GM23338 (cell line): Measurements from ENCODE around the gene ALPI. TPM values are rescaled to one million over a fixed set of nuclear protein-coding genes. Genes with fewer than 3 reads are reported as not detected.

Experiments used
- ATAC-seq: fragments of 200-7000 bp; cut with Tn5 transposase; 3 replicates; pipeline ENCODE4 v1.9.1; 2020
- DNase-seq: peaks from one replicate; pipeline ENCODE4 v3.0.0-alpha.2; 2015; ENCODE audit warnings: low spot score
- H2AFZ ChIP-seq: fragments of 200-600 bp; sonication (generic); 2 replicates; pipeline ENCODE4 v1.8.0; 2016; ENCODE audit warnings: antibody characterized with exemption, mild to moderate bottlenecking, moderate library complexity
- H3F3A ChIP-seq: fragments of 200-600 bp; sonication (generic); replicated peaks from 2 replicates; pipeline ENCODE4 v1.8.0; 2017; ENCODE audit warnings: antibody characterized with exemption, mixed run types, low read depth
- H3K27ac ChIP-seq: fragments of 200-600 bp; sonication (generic); 2 replicates; pipeline ENCODE4 v1.6.1; 2016; ENCODE audit warnings: low read depth
- H3K27me3 ChIP-seq: fragments of 200-600 bp; sonication (generic); 2 replicates; pipeline ENCODE4 v1.8.0; 2016; ENCODE audit warnings: mild to moderate bottlenecking, mixed run types, moderate library complexity; ENCODE audit not compliant: insufficient read depth
- H3K36me3 ChIP-seq: fragments of 200-600 bp; sonication (generic); 2 replicates; pipeline ENCODE4 v1.8.0; 2016; ENCODE audit warnings: mild to moderate bottlenecking; ENCODE audit not compliant: insufficient read depth
- H3K4me1 ChIP-seq: fragments of 200-600 bp; sonication (generic); 2 replicates; pipeline ENCODE4 v1.8.0; 2016; ENCODE audit warnings: mild to moderate bottlenecking, moderate library complexity; ENCODE audit not compliant: insufficient read depth
- H3K4me2 ChIP-seq: fragments of 200-600 bp; sonication (generic); 2 replicates; pipeline ENCODE4 v1.7.1; 2017; ENCODE audit warnings: mixed run types
- H3K4me3 ChIP-seq: fragments of 200-600 bp; sonication (generic); 2 replicates; pipeline ENCODE4 v1.6.1; 2016; ENCODE audit warnings: mixed run types
- H3K79me2 ChIP-seq: fragments of 200-600 bp; sonication (generic); replicated peaks from 2 replicates; pipeline ENCODE4 v1.8.0; 2017; ENCODE audit warnings: mild to moderate bottlenecking; ENCODE audit not compliant: insufficient read depth
- H3K9me2 ChIP-seq: fragments of 200-600 bp; sonication (generic); 2 replicates; pipeline ENCODE4 v1.8.0; 2017; ENCODE audit not compliant: insufficient read depth
- H4K20me1 ChIP-seq: fragments of 200-600 bp; sonication (generic); replicated peaks from 2 replicates; pipeline ENCODE4 v1.8.0; 2017; ENCODE audit warnings: mild to moderate bottlenecking; ENCODE audit not compliant: insufficient read depth
- H3K27ac Mint-ChIP-seq: 2 replicates; pipeline ENCODE4 v1.8.0; 2020; ENCODE audit warnings: inconsistent platforms, mild to moderate bottlenecking, moderate library complexity, mixed read lengths
- H3K27me3 Mint-ChIP-seq: 3 replicates; pipeline ENCODE4 v1.8.0; 2022; ENCODE audit warnings: low read depth, mild to moderate bottlenecking, moderate library complexity, mixed read lengths, inconsistent platforms; ENCODE audit not compliant: insufficient read depth, poor library complexity
- H3K36me3 Mint-ChIP-seq: 3 replicates; pipeline ENCODE4 v1.8.0; 2021; ENCODE audit warnings: low read depth, mild to moderate bottlenecking, inconsistent platforms, moderate library complexity, mixed read lengths
- H3K4me1 Mint-ChIP-seq: 3 replicates; pipeline ENCODE4 v1.8.0; 2020; ENCODE audit warnings: mild to moderate bottlenecking, inconsistent platforms, mixed read lengths
- H3K4me3 Mint-ChIP-seq: 3 replicates; pipeline ENCODE4 v1.8.0; 2021; ENCODE audit warnings: moderate library complexity, mild to moderate bottlenecking, inconsistent platforms, mixed read lengths
- H3K9me3 Mint-ChIP-seq: 3 replicates; pipeline ENCODE4 v1.8.0; 2020; ENCODE audit warnings: moderate library complexity, mild to moderate bottlenecking, inconsistent platforms, mixed read lengths
- CREB1 ChIP-seq: fragments of 250-450 bp; sonication (Bioruptor Pico); IDR thresholded peaks from 2 replicates; pipeline ENCODE4 v1.5.0; 2020; ENCODE audit warnings: low read depth, mild to moderate bottlenecking, moderate library complexity
- EZH2 ChIP-seq: fragments of 200-600 bp; sonication (generic); IDR thresholded peaks from one replicate; pipeline ENCODE4 v1.8.0; 2017; ENCODE audit warnings: antibody characterized with exemption, mild to moderate bottlenecking, low read depth; ENCODE audit not compliant: unreplicated experiment
- EZH2phosphoT487 ChIP-seq: fragments of 200-600 bp; sonication (generic); IDR thresholded peaks from one replicate; pipeline ENCODE4 v1.8.1; 2018; ENCODE audit warnings: antibody characterized with exemption; ENCODE audit not compliant: unreplicated experiment
- JUNB ChIP-seq: IDR thresholded peaks from one replicate; pipeline ENCODE4 v1.6.1; 2016; ENCODE audit warnings: antibody characterized with exemption; ENCODE audit not compliant: unreplicated experiment
- NANOG ChIP-seq: IDR thresholded peaks from 2 replicates; pipeline ENCODE4 v1.6.1; 2016; ENCODE audit warnings: antibody characterized with exemption, borderline replicate concordance
- POLR2AphosphoS5 ChIP-seq: IDR thresholded peaks from 2 replicates; pipeline ENCODE4 v1.6.1; 2016; ENCODE audit warnings: antibody characterized with exemption, low read depth
- ZNF114 ChIP-seq: fragments of 250-450 bp; sonication (Bioruptor Pico); IDR thresholded peaks from 2 replicates; pipeline ENCODE4 v1.5.0; 2020; ENCODE audit warnings: mild to moderate bottlenecking, moderate library complexity
- polyA plus RNA-seq: library from polyadenylated mRNA; unstranded; fragments of >200 nt; fragmentation: Nextera tagmentation; extraction: Ambion mirVana; gene quantifications from 2 replicates; pipeline ENCODE4 v1.2.1, GENCODE V29; 2016
- total RNA-seq: library from RNA; depleted of rRNA; stranded (reverse); fragments of >200 nt; shearing (Covaris generic); gene quantifications from 2 replicates; pipeline ENCODE4 v1.2.3, GENCODE V29; 2014
- TF ChIP-seq, protein P1 (sequence below): fragments of 250-450 bp; sonication (Bioruptor Pico); IDR thresholded peaks from 2 replicates; pipeline ENCODE4 v1.5.0; 2020; ENCODE audit warnings: mild to moderate bottlenecking, moderate library complexity

ALPI gene
- total and polyA plus RNA-seq, 2 experiments from 2014 or later: not detected

DNA sequence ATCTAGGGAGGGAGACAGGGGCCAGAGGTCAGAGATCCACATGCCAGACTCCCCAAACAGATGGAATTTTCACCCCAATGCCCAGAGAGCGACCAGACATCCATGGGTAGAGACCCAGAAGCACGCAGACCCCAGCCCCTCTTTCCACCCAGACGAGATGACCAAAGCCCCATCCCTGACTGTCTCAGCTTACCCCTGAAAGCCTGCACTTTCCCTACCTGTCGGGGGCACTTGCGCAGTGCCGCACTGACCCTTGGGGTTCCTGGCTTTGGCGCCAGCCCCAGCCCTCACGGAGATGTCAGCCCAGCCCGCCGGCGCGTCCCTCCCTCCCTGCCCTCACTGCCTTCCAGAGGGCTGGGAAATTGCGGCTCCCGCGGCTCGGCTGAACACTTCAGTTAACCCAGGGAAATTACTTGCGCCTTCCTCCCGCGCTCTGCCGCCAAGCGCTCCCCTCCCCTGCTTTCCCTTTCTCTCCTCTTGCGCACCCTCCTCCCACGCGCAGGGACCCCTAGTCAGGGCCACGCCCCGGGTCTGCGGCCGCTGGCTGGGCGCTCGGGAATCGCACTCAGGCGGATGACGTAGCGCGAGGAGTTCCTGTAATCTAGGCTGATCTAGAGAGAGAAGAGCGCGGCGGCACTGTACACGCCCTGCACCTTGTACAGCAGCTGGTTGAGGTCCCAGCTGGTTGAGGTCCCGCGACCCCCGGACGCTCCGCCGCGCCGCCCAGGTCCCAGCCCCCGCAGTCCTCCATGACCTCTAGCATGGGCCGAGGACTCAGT is 37.3 kb upstream of the ALPI start:
- Histone ChIP-seq H3F3A (peaks cover 13% of the 10 kb centered on the region), H4K20me1 (0 out of 2 replicates have a peak, but pooled peaks cover under 1% of the 10 kb centered on the region), H3K9me2 (0 out of 2 replicates have a peak, but pooled peaks cover 3% of the 10 kb centered on the region), H3K4me2 (peak overlapping the region; percentile 96), H2AFZ (peak overlapping the region; percentile 74), H3K27ac (no peak overlapping the region), H3K79me2 (peaks cover 19% of the 10 kb centered on the region; the same call in 1 of the 2 replicates), H3K27me3 (peaks cover 44% of the 10 kb centered on the region), H3K36me3 (no peaks in the 10 kb centered on the region), H3K4me3 (peak overlapping the region; percentile 91), H3K4me1 (peaks cover 17% of the 10 kb centered on the region)
- Mint-ChIP-seq H3K4me3 (peak overlapping the region; percentile 83), H3K27me3 (peaks cover 58% of the 10 kb centered on the region), H3K4me1 (peaks cover 24% of the 10 kb centered on the region), H3K9me3 (peaks cover 16% of the 10 kb centered on the region), H3K27ac (no peak overlapping the region), H3K36me3 (peaks cover 25% of the 10 kb centered on the region)
- peak; percentile 70 for DNase-seq
- peak; percentile 1 for ATAC-seq
- no peak for TF ChIP-seq NANOG
- TF ChIP-seq EZH2phosphoT487: peak; percentile 8
- TF ChIP-seq JUNB: no peak
- 0 out of 2 replicates have a peak, but pooled peaks have one; percentile 8 for TF ChIP-seq CREB1 (CRISPR knock-in tag)
- TF ChIP-seq POLR2AphosphoS5: 0 out of 2 replicates have a peak, but pooled peaks have one; percentile 16

DNA sequence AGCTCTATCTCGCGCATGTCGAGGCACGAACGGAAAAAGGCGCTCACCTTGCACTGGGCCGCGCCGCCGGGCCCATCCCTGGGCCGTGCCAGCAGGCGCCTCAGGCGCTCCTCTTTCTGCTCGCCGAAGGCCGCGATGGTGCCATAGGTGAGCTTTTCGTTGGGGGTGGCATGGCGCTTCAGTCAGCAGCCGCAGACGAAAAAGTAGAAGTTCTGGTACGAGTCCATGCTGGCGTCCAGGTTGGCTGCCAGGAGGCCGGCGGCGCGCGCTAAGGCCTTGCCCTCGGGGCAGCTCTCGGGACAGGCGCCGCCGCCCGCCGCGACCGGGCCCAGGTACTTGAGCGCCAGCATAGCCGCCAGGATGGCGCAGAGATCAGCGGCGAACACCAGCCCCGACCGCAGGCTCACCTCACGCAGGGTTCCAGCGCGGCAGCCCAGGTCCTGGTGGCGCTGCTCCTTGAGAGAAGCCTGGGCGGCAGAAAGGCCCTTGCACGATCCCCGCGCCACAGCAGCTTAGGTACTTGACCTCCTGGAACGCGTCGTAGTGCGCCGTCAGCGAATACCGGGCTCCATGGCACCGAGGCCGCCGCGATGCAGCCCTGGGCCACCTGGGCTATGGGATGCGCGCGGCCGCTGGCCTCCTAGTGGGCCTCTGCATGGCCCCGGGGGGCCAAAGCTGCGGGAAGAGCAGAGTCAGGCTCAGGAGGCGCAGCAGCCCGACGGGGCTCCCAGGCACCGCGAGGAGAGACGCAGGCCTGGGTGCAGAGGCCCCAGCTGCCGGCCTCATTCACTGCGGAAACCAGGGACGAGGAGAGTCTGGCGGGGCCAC is 36.5 kb upstream of the ALPI start:
- DNase-seq: peak; percentile 74
- no peak overlapping the region for H3K27ac Mint-ChIP-seq
- peak overlapping the region; percentile 96 for H3K4me2 ChIP-seq

DNA sequence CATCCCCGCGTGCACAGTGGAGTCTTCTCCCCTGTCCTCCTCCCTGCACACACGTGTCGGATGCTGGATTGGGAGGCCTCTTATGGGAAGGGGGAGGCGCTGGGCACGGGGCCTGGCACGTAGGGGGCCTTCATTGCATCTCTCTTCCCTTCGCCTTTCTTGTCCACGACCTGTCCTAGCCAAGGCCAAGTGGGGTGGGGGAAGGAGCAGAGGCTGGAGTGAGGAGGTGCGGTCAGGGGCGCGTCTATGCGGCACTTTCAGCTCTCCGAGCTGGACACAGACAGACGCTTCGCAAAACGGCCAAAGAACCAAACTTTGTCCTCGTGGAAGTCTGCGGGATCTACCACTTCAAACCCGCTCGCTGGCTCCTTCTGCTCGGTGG is 35.9 kb upstream of the ALPI start:
- peaks cover 22% of the 10 kb centered on the region for H3F3A ChIP-seq
- peak overlapping the region; percentile 96 for H3K4me2 ChIP-seq
- Mint-ChIP-seq H3K4me1 (peaks cover 36% of the 10 kb centered on the region), H3K27me3 (peaks cover 62% of the 10 kb centered on the region), H3K27ac (no peak overlapping the region), H3K9me3 (peaks cover 16% of the 10 kb centered on the region), H3K4me3 (peak overlapping the region; percentile 83), H3K36me3 (peaks cover 25% of the 10 kb centered on the region)
- H3K9me2 ChIP-seq: 0 out of 2 replicates have a peak, but pooled peaks cover 3% of the 10 kb centered on the region
- no peak overlapping the region for H3K27ac ChIP-seq
- ATAC-seq (peak; percentile 5), DNase-seq (peak; percentile 61)
- H3K27me3 ChIP-seq: peaks cover 44% of the 10 kb centered on the region
- H4K20me1 ChIP-seq: no peaks in the 10 kb centered on the region
- H3K79me2 ChIP-seq: peaks cover 19% of the 10 kb centered on the region; the same call in 1 of the 2 replicates
- no peaks in the 10 kb centered on the region for H3K36me3 ChIP-seq
- H3K4me1 ChIP-seq: peaks cover 31% of the 10 kb centered on the region
- peak overlapping the region; percentile 76 for H2AFZ ChIP-seq
- peak overlapping the region; percentile 91 for H3K4me3 ChIP-seq
- TF ChIP-seq, protein P1, sequence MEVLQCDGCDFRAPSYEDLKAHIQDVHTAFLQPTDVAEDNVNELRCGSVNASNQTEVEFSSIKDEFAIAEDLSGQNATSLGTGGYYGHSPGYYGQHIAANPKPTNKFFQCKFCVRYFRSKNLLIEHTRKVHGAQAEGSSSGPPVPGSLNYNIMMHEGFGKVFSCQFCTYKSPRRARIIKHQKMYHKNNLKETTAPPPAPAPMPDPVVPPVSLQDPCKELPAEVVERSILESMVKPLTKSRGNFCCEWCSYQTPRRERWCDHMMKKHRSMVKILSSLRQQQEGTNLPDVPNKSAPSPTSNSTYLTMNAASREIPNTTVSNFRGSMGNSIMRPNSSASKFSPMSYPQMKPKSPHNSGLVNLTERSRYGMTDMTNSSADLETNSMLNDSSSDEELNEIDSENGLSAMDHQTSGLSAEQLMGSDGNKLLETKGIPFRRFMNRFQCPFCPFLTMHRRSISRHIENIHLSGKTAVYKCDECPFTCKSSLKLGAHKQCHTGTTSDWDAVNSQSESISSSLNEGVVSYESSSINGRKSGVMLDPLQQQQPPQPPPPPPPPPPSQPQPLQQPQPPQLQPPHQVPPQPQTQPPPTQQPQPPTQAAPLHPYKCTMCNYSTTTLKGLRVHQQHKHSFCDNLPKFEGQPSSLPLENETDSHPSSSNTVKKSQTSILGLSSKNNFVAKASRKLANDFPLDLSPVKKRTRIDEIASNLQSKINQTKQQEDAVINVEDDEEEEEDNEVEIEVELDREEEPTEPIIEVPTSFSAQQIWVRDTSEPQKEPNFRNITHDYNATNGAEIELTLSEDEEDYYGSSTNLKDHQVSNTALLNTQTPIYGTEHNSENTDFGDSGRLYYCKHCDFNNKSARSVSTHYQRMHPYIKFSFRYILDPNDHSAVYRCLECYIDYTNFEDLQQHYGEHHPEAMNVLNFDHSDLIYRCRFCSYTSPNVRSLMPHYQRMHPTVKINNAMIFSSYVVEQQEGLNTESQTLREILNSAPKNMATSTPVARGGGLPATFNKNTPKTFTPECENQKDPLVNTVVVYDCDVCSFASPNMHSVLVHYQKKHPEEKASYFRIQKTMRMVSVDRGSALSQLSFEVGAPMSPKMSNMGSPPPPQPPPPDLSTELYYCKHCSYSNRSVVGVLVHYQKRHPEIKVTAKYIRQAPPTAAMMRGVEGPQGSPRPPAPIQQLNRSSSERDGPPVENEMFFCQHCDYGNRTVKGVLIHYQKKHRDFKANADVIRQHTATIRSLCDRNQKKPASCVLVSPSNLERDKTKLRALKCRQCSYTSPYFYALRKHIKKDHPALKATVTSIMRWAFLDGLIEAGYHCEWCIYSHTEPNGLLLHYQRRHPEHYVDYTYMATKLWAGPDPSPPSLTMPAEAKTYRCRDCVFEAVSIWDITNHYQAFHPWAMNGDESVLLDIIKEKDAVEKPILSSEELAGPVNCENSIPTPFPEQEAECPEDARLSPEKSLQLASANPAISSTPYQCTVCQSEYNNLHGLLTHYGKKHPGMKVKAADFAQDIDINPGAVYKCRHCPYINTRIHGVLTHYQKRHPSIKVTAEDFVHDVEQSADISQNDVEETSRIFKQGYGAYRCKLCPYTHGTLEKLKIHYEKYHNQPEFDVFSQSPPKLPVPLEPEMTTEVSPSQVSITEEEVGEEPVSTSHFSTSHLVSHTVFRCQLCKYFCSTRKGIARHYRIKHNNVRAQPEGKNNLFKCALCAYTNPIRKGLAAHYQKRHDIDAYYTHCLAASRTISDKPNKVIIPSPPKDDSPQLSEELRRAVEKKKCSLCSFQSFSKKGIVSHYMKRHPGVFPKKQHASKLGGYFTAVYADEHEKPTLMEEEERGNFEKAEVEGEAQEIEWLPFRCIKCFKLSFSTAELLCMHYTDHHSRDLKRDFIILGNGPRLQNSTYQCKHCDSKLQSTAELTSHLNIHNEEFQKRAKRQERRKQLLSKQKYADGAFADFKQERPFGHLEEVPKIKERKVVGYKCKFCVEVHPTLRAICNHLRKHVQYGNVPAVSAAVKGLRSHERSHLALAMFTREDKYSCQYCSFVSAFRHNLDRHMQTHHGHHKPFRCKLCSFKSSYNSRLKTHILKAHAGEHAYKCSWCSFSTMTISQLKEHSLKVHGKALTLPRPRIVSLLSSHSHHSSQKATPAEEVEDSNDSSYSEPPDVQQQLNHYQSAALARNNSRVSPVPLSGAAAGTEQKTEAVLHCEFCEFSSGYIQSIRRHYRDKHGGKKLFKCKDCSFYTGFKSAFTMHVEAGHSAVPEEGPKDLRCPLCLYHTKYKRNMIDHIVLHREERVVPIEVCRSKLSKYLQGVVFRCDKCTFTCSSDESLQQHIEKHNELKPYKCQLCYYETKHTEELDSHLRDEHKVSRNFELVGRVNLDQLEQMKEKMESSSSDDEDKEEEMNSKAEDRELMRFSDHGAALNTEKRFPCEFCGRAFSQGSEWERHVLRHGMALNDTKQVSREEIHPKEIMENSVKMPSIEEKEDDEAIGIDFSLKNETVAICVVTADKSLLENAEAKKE (CRISPR knock-in tag): no peak
- TF ChIP-seq EZH2: no peak

More for the DNA sequence above, 36.5 kb upstream of the ALPI start:
- Histone ChIP-seq H2AFZ (peak overlapping the region; percentile 76), H3K4me3 (peak overlapping the region; percentile 91), H3K36me3 (no peaks in the 10 kb centered on the region), H3K79me2 (peaks cover 19% of the 10 kb centered on the region; the same call in 1 of the 2 replicates), H3F3A (peaks cover 19% of the 10 kb centered on the region), H3K27ac (no peak overlapping the region), H3K4me1 (peaks cover 25% of the 10 kb centered on the region), H3K9me2 (0 out of 2 replicates have a peak, but pooled peaks cover 3% of the 10 kb centered on the region), H3K27me3 (peaks cover 44% of the 10 kb centered on the region), H4K20me1 (no peaks in the 10 kb centered on the region)
- Mint-ChIP-seq H3K27me3 (peaks cover 62% of the 10 kb centered on the region), H3K4me3 (peak overlapping the region; percentile 83), H3K4me1 (peaks cover 32% of the 10 kb centered on the region), H3K36me3 (peaks cover 25% of the 10 kb centered on the region), H3K9me3 (peaks cover 16% of the 10 kb centered on the region)
- 0 out of 2 replicates have a peak, but pooled peaks have one; percentile 10 for TF ChIP-seq POLR2AphosphoS5
- no peak for TF ChIP-seq ZNF114 (CRISPR knock-in tag)
- peak; percentile 5 for TF ChIP-seq EZH2
- ATAC-seq: peak; percentile 6
